Endothelial cell of umbilical vein (primary cell): ENCODE data around the gene GRPEL1. TPM values are rescaled to one million over a fixed set of nuclear protein-coding genes. Genes with fewer than 3 reads are reported as not detected.

Experiments used
- BruUV-seq: library from RNA; stranded (reverse); fragments of 400-500 nt; replicated peaks from 2 replicates; lab custom pipeline; 2021; lab: Mats Ljungman, UMichigan
- CTCF ChIA-PET: fragments of 300-600, 350-600 bp; sonication (Branson Sonifier 250); formaldehyde crosslinking; loops from one replicate; lab custom pipeline; 2021; ENCODE audit warnings: antibody characterized with exemption, inconsistent platforms; lab: Charles Lee
- POLR2A ChIA-PET: fragments of 300-600, 350-600 bp; sonication (Branson Sonifier 250); formaldehyde crosslinking; loops from one replicate; lab custom pipeline; 2021; ENCODE audit warnings: antibody characterized with exemption, inconsistent platforms; lab: Charles Lee
- DNase-seq: peaks from one replicate; pipeline ENCODE4 v3.0.0-alpha.2; 2011; ENCODE audit warnings: low read depth, low spot score
- FAIRE-seq: peaks from 2 replicates; lab custom pipeline; 2011; peaks lifted over from hg19 to GRCh38; lab: Jason Lieb, UNC
- H2AFZ ChIP-seq: 2 replicates; pipeline ENCODE4 v1.6.0; 2012; ENCODE audit warnings: low read depth, low read length, control low read depth, inconsistent platforms
- H3K27ac ChIP-seq: 2 replicates; pipeline ENCODE4 v1.5.1; 2011; ENCODE audit warnings: low read depth, mild to moderate bottlenecking, control low read depth, low read length, moderate library complexity; ENCODE audit not compliant: insufficient read depth
- H3K27me3 ChIP-seq, 2 experiments: 2 replicates each; pipeline versions ENCODE4 v1.6.0 to v1.6.1; 2011; ENCODE audit warnings: low read length in 2 of 2, mixed read lengths in 1 of 2; ENCODE audit not compliant: control insufficient read depth in 2 of 2, insufficient read depth in 2 of 2
- H3K36me3 ChIP-seq, 2 experiments: 2 replicates in 1 of 2; 3 replicates in 1 of 2; pipeline ENCODE4 v1.5.1; 2011; ENCODE audit warnings: low read length in 2 of 2, mild to moderate bottlenecking in 1 of 2, moderate library complexity in 1 of 2; ENCODE audit not compliant: control insufficient read depth in 2 of 2, insufficient read depth in 2 of 2; ENCODE audit errors: extremely low read depth in 1 of 2
- H3K4me1 ChIP-seq: 3 replicates; pipeline ENCODE4 v1.5.1; 2011; ENCODE audit warnings: mild to moderate bottlenecking, low read length; ENCODE audit not compliant: control insufficient read depth, insufficient read depth; ENCODE audit errors: extremely low read depth
- H3K4me2 ChIP-seq: 2 replicates; pipeline ENCODE4 v1.6.1; 2011; ENCODE audit warnings: low read length, control low read depth, mixed read lengths; ENCODE audit not compliant: insufficient read depth
- H3K4me3 ChIP-seq, 3 experiments: fragments of 200-600 bp in 1 of 3; sonication (generic), shearing (Covaris generic) in 1 of 3; replicated peaks in 1 of 3; 2 replicates each; pipeline ENCODE4 v1.5.1; 2011 to 2016; ENCODE audit warnings: control low read depth in 3 of 3, low read length in 3 of 3, mild to moderate bottlenecking in 2 of 3, inconsistent platforms in 1 of 3, low read depth in 1 of 3, moderate library complexity in 1 of 3; ENCODE audit not compliant: insufficient read depth in 1 of 3
- H3K79me2 ChIP-seq: 2 replicates; pipeline ENCODE4 v1.6.0; 2012; ENCODE audit warnings: low read length, inconsistent platforms; ENCODE audit not compliant: control insufficient read depth, insufficient read depth
- H3K9ac ChIP-seq: replicated peaks from 2 replicates; pipeline ENCODE3; 2011; ENCODE audit warnings: low read length, control low read depth; ENCODE audit not compliant: insufficient read depth; ENCODE audit errors: extremely low read depth
- H3K9me1 ChIP-seq: replicated peaks from 3 replicates; pipeline ENCODE4 v1.6.0; 2011; ENCODE audit warnings: mild to moderate bottlenecking, low read length; ENCODE audit not compliant: control insufficient read depth, insufficient read depth; ENCODE audit errors: extremely low read depth
- H3K9me3 ChIP-seq: replicated peaks from 2 replicates; pipeline ENCODE4 v1.5.1; 2012; ENCODE audit warnings: low read length, inconsistent platforms; ENCODE audit not compliant: control insufficient read depth, insufficient read depth
- H4K20me1 ChIP-seq: replicated peaks from 2 replicates; pipeline ENCODE3; 2011; ENCODE audit warnings: mild to moderate bottlenecking, low read length; ENCODE audit not compliant: control insufficient read depth, insufficient read depth; ENCODE audit errors: extremely low read depth
- CTCF ChIP-seq, 2 donors: IDR thresholded peaks; 1 replicate in 1 of 2; 2 replicates in 1 of 2; pipeline ENCODE4 v1.5.1; 2011; ENCODE audit warnings: low read length in 2 of 2, mild to moderate bottlenecking in 2 of 2, moderate library complexity in 2 of 2, control low read depth in 1 of 2, inconsistent platforms in 1 of 2, low read depth in 1 of 2; ENCODE audit not compliant: insufficient read depth in 1 of 2; ENCODE audit errors: extremely low read depth in 1 of 2
- EZH2 ChIP-seq: IDR thresholded peaks from 2 replicates; pipeline ENCODE4 v1.6.1; 2012; ENCODE audit warnings: borderline replicate concordance, low read depth, mild to moderate bottlenecking, moderate library complexity, low read length, inconsistent platforms; ENCODE audit not compliant: severe bottlenecking
- FOS ChIP-seq: IDR thresholded peaks from 2 replicates; pipeline ENCODE4 v1.6.1; 2011; ENCODE audit warnings: mild to moderate bottlenecking, low read length, moderate library complexity, borderline replicate concordance; ENCODE audit not compliant: insufficient read depth
- GATA2 ChIP-seq: IDR thresholded peaks from 2 replicates; pipeline ENCODE4 v1.7.0; 2011; ENCODE audit warnings: low read depth, mild to moderate bottlenecking, moderate library complexity, mixed read lengths, low read length; ENCODE audit not compliant: insufficient read length, insufficient read depth
- JUN ChIP-seq: IDR thresholded peaks from 2 replicates; pipeline ENCODE4 v1.6.1; 2011; ENCODE audit warnings: borderline replicate concordance, low read depth; ENCODE audit not compliant: insufficient read length, insufficient read depth
- MYC ChIP-seq: IDR thresholded peaks from one replicate; pipeline ENCODE4 v1.6.1; 2011; ENCODE audit warnings: mild to moderate bottlenecking, low read depth, low read length
- POLR2A ChIP-seq: IDR thresholded peaks from 2 replicates; pipeline ENCODE4 v1.6.1; 2012; ENCODE audit warnings: low read depth, mild to moderate bottlenecking, control low read depth, low read length
- POLR2AphosphoS5 ChIP-seq: IDR thresholded peaks from 2 replicates; pipeline ENCODE4 v1.6.1; 2012; ENCODE audit warnings: low read depth, mild to moderate bottlenecking, control low read depth, low read length, moderate library complexity; ENCODE audit not compliant: insufficient read depth
- dilution Hi-C: fragments of 300-500 bp; cut with MboI; formaldehyde crosslinking; loops from one replicate; pipeline ENCODE4 v1.15.0; 2019; ENCODE audit warnings: low sequenced_read_pairs; ENCODE audit not compliant: extremely low pct_ligation_motif_present
- intact Hi-C: fragments of 100-400 bp; cut with micrococcal nuclease; formaldehyde crosslinking; loops from one replicate; pipeline ENCODE4 v1.10.0; 2022
- polyA plus RNA-seq, 4 experiments: library from polyadenylated mRNA; depleted of rRNA in 3 of 4; stranded (reverse) in 3 of 4; unstranded in 1 of 4; fragments of >200 nt; gene quantifications; 2 replicates each; pipeline versions ENCODE4 v1.2.1 to v1.2.3, GENCODE V29; 2011 to 2012; ENCODE audit warnings: missing spikeins in 1 of 4
- total RNA-seq: library from RNA; stranded (reverse); gene quantifications from 2 replicates; pipeline ENCODE4 v1.2.3, GENCODE V29; 2021
- TF ChIP-seq, protein P1 (sequence below): IDR thresholded peaks from 2 replicates; pipeline ENCODE4 v1.6.1; 2011; ENCODE audit not compliant: insufficient read depth, insufficient read length

GRPEL1 gene
- total and polyA plus RNA-seq, 2 donors (not counting 3 experiments of a cell fraction or from before 2014, with no cell fraction given): 17.3 to 42.6 TPM

GRCh38 chr4:7074426-7074825, 6.6 kb upstream of the GRPEL1 start:
- H3K27ac ChIP-seq: no peak overlapping the region
- POLR2A ChIA-PET: no interaction called here
- FAIRE-seq (no peak), DNase-seq (no peak)
- H3K4me1 ChIP-seq: no peaks in the 10 kb centered on the region
- CTCF ChIA-PET: interaction anchor here (8.6 kb wide), 1 partner anchor 101 kb away, joined by 79 read pairs; no protein-coding TSS in a partner anchor
- H3K4me2 ChIP-seq: no peak overlapping the region
- no peak overlapping the region for H3K4me3 ChIP-seq
- no peak overlapping the region for H3K9ac ChIP-seq
- no peaks in the 10 kb centered on the region for H3K9me1 ChIP-seq
- TF ChIP-seq JUN: no peak
- no peak for TF ChIP-seq EZH2
- no peak for TF ChIP-seq FOS
- no peak for TF ChIP-seq POLR2AphosphoS5
- no peak for TF ChIP-seq MYC
- TF ChIP-seq POLR2A: no peak
- no peak for TF ChIP-seq CTCF (IDR thresholded peaks at IDR 0.05; ENCODE audit: extremely low read depth in 1 of 2, insufficient read depth in 1 of 2, low read depth in 1 of 2, low read length in 2 of 2)
- TF ChIP-seq GATA2: no peak
- TF ChIP-seq, protein P1, sequence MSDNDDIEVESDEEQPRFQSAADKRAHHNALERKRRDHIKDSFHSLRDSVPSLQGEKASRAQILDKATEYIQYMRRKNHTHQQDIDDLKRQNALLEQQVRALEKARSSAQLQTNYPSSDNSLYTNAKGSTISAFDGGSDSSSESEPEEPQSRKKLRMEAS: no peak
- H3K36me3 ChIP-seq: no peaks in the 10 kb centered on the region
- no peak overlapping the region for H2AFZ ChIP-seq
- H3K27me3 ChIP-seq: peaks cover 2 to 3% of the 10 kb centered on the region in 2 experiments
- no peaks in the 10 kb centered on the region for H4K20me1 ChIP-seq
- no TSS peak for BruUV-seq
- no peaks in the 10 kb centered on the region for H3K79me2 ChIP-seq
- H3K9me3 ChIP-seq: no peaks in the 10 kb centered on the region
- intact Hi-C loops: no loop called here
- dilution Hi-C loops: no loop called here
